NCI-H1417 treated with DMSO at 0.1 percent for 48 hours (cell line): ENCODE data around the gene KCNT1.

Experiments
- DNase-seq: peaks from one replicate; lab custom pipeline; 2025; lab: John Stamatoyannopoulos, UW

Gene KCNT1

GRCh38 chr9:135745686-135746324, 43.8 kb downstream of the KCNT1 start:
- DNase-seq = no peak

GRCh38 chr9:135746565-135746964, 44.6 kb downstream of the KCNT1 start:
- no peak for DNase-seq

GRCh38 chr9:135747311-135747710, 45.3 kb downstream of the KCNT1 start:
- DNase-seq = no peak

GRCh38 chr9:135748676-135749075, 46.7 kb downstream of the KCNT1 start:
- no peak for DNase-seq

GRCh38 chr9:135749171-135750045, 47.4 kb downstream of the KCNT1 start:
- DNase-seq = no peak

DNA sequence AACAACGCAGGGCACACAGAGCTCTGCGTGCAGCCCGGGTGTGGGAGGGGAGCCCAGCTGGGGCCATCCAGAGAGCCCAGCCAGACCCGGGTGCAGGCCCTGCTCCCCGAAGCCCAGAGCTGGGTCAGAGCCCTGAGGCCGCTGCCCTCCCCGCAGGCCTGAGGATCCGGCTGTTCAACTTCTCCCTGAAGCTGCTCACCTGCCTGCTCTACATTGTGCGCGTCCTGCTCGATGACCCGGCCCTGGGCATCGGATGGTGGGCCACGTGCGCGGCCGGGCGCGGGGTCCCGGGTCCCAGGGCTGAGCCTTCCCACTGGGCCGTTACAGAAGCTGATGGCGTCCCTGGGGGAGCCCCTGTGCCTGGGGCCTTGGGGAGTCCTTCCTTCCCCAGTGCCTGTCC, 48.8 kb downstream of the KCNT1 start:
- no peak for DNase-seq

- DNase-seq = no peak
Measured at GRCh38 chr9:135751501-135751900, 49.5 kb downstream of the KCNT1 start.

- no peak for DNase-seq
Measured at GRCh38 chr9:135752281-135753204, 50.6 kb downstream of the KCNT1 start.

GRCh38 chr9:135753391-135754105, 51.6 kb downstream of the KCNT1 start:
- DNase-seq = no peak

- no peak for DNase-seq
Measured at GRCh38 chr9:135756576-135756975, 54.6 kb downstream of the KCNT1 start.

DNA sequence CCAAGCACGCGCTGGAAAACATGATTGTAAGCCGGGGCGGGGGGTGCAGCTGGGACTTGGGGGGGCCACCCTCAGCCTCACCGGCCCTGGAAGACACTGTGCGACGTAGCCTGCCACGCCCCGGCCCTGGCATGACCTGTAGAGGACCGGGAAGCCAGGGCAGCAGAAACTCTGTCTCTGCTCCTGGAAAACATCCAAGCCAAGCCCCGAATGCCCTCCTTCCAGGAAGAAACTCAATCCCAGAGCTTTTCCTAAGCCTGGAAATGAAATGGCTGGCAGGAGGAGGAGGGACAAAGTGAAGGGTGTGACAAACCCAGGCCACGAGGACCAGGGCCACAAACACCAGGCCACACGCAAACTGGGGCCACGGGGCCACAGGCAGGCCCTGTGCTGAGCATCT, 55.4 kb downstream of the KCNT1 start:
- no peak for DNase-seq

GRCh38 chr9:135758056-135758455, 56.1 kb downstream of the KCNT1 start:
- DNase-seq = no peak

- DNase-seq = no peak
Measured at GRCh38 chr9:135758870-135759269, 56.9 kb downstream of the KCNT1 start.

DNA sequence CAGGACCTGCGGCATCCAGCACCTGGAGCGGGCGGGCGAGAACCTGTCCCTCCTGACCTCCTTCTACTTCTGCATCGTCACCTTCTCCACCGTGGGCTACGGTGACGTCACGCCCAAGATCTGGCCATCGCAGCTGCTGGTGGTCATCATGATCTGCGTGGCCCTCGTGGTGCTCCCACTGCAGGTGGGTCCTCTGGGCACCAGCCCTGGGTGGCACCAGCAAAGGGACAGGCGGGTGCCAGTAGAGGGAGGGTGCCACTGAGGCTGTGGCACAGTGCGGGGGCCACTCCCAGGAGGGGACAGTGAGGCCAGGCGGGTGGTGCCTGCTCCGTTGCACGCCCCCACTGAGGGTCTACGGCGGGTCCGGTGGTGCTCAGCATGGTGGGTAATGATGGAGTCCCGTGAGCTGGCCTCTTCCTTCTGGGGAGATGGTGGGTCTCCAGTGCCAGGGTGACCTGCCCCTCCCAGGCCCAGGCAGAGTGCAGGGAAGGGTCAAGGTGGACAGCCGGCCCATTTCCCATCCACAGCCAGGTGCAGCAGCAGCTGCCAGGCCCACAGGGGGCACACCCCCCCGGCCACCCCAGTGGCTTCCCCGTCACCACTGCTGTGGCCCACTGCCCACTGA, 57.8 kb downstream of the KCNT1 start:
- no peak for DNase-seq

DNA sequence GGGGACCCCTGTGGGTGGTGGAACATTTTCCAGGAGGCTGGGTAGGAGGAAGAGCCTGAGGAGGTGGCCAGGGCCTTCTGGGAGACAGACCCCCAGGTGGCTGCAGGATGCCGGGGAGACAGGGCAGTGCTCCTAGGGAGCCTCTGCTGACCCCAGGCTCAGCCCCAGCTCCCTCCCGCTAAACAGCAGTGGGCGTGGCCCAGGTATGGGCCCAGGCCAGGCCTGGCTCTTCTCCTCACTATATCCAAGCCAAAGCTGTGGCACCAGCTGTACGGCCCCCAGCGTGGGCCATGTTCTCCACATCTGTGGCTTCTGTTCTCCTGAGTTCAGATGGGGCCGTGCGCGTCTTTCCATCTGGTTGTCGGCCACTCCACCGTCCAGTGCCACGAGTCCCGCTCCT, 58.5 kb downstream of the KCNT1 start:
- DNase-seq = no peak

DNA sequence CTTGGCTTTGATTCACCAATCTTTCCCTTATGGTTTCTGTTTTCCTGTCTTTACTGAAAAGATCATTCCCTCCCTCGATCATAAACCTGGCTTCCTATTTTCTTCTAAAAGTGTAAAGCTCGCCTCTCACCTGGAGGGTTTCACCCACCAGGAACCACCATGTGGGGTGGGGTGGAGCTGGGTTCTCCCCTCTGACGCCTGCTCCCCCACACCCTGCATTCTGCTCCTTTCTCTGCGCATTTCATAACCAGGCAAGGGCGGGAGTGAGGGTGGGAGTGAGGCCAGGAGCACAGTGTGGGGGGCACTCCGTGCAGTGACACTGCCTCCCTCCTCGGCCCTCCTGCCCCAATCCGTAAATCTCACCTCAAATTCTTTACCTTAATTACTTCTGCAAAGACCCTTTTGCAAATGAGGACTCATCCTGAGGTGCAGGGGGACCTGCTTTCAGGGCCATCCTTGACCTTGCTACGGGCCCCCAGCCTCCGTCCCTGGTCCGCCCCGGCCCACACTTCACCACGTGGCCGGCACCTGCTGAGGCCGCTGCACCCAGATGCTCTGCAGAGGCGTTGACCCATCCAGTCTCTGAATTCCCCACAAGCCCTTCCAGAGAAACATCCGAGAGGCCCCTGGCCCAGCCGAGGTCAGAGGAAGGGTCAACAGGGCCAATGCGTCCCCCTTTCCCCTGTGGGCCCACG, 59.3 kb downstream of the KCNT1 start:
- no peak for DNase-seq

DNA sequence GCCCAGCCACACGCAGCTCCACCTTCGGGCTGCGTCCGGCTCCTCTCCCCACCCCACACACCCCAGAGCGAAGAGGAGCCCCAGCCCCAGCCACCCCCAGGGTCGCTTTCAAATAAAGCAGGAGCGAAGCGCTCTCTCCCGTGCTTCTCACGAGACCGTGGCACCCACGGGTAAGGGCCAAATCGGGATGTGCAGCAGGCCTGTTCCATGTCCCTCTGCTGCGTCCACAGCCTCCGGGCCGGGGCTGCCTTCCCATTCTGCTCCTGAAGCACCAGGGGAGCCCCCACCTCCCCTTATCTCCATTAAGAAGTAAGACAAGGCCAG, 59.8 kb downstream of the KCNT1 start:
- no peak for DNase-seq

DNA sequence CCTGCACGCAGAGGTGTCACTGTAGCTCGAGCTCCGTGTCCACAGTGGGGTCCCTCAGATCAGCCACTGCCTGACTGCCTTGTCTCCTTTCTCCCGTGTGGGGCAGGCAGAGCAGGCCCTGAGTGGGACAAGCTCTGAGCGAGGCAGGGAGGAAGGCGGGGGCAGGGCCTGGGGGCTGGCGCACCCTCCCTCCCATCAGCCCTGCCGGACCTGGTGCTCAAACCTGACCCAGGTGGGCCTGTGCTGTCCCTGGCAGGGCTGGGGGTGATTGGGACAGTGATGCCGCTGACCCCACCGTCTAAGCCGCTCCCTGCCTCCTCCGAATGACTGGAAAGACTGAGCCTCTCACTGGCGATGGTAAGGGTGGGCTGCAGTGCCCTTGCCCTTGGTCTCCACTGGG, 60.9 kb downstream of the KCNT1 start:
- no peak for DNase-seq

GRCh38 chr9:135763716-135764446, 61.9 kb downstream of the KCNT1 start:
- no peak for DNase-seq

DNA sequence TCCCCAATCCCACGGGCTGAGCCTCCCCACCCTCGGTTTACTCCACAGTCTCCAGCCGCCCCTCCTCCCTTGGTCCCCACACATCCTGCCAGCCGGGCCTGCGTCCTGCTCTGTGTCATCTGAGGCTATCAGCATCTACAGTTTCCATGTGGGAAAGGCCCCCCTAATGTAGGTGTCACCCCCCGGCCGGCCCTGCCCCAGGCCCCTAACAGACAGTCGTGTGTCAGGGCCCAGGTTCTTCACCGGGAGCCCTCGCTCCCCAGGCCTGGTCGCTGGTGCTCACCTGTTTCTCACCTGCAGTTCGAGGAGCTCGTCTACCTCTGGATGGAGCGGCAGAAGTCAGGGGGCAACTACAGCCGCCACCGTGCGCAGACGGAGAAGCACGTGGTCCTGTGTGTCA, 62.7 kb downstream of the KCNT1 start:
- DNase-seq = no peak
